K562 (cell line): ENCODE measurements around the gene FARSA. TPM values are rescaled to one million over a fixed set of nuclear protein-coding genes. Genes with fewer than 3 reads are reported as not detected.

ENCODE experiments used
- BCOR ChIP-seq: fragments of 450-650 bp; IDR thresholded peaks from 2 replicates; pipeline ENCODE4 v1.6.1; 2016
- CBX2 ChIP-seq: fragments of 200-600 bp; sonication (generic); IDR thresholded peaks from one replicate; pipeline ENCODE4 v1.6.1; 2012; ENCODE audit warnings: mild to moderate bottlenecking, low read length, inconsistent platforms; ENCODE audit not compliant: insufficient read depth, poor library complexity, severe bottlenecking
- CTBP1 ChIP-seq: fragments of 450-650 bp; IDR thresholded peaks from 2 replicates; pipeline ENCODE4 v1.6.1; 2016; ENCODE audit warnings: borderline replicate concordance
- FIP1L1 ChIP-seq: fragments of 200-400 bp; formaldehyde crosslinking; IDR thresholded peaks from 2 replicates; pipeline ENCODE4 v1.6.1; 2018; ENCODE audit warnings: mild to moderate bottlenecking, low read depth, low read length; ENCODE audit not compliant: poor library complexity, severe bottlenecking
- FOXK2 ChIP-seq, 2 experiments: fragments of 450-650 bp; IDR thresholded peaks in 1 of 2; conservative IDR thresholded peaks in 1 of 2; 2 replicates each; pipeline ENCODE4 v1.6.1; 2016; ENCODE audit warnings: low read depth in 2 of 2, mild to moderate bottlenecking in 1 of 2
- HINFP ChIP-seq: fragments of 450-650 bp; conservative IDR thresholded peaks from 2 replicates; pipeline ENCODE4 v1.6.1; 2016; ENCODE audit warnings: missing genetic modification characterization, low read depth, mild to moderate bottlenecking, control low read depth, missing compliant biosample characterization
- HMG20A ChIP-seq: fragments of 450-650 bp; formaldehyde crosslinking; conservative IDR thresholded peaks from 2 replicates; pipeline ENCODE4 v1.4.0; 2020; ENCODE audit warnings: mild to moderate bottlenecking, mixed read lengths
- HNRNPL ChIP-seq: fragments of 200-400 bp; formaldehyde crosslinking; IDR thresholded peaks from 2 replicates; pipeline ENCODE4 v1.6.1; 2017; ENCODE audit warnings: low read depth, mild to moderate bottlenecking, low read length
- MXD1 ChIP-seq: fragments of 250-450 bp; sonication (Bioruptor Pico); IDR thresholded peaks from 2 replicates; pipeline ENCODE4 v1.8.0; 2021; ENCODE audit warnings: borderline replicate concordance, mild to moderate bottlenecking, moderate library complexity; ENCODE audit not compliant: poor library complexity, severe bottlenecking
- PCBP2 ChIP-seq: fragments of 200-400 bp; formaldehyde crosslinking; IDR thresholded peaks from 2 replicates; pipeline ENCODE4 v1.6.1; 2018; ENCODE audit warnings: low read length, low read depth, mild to moderate bottlenecking, moderate library complexity; ENCODE audit not compliant: poor library complexity, severe bottlenecking
- TAF1 ChIP-seq: IDR thresholded peaks from 2 replicates; pipeline ENCODE4 v1.6.1; 2011; ENCODE audit warnings: mild to moderate bottlenecking, low read length, moderate library complexity; ENCODE audit not compliant: insufficient read depth, control insufficient read depth, severe bottlenecking; ENCODE audit errors: extremely low read depth
- TAF7 ChIP-seq: fragments of 450-650 bp; IDR thresholded peaks from 2 replicates; pipeline ENCODE4 v1.6.1; 2016; ENCODE audit warnings: missing genetic modification characterization, missing compliant biosample characterization
- TBP ChIP-seq: optimal IDR thresholded peaks from 2 replicates; pipeline ENCODE3; 2011; ENCODE audit warnings: low read depth, low read length, improper control_type of control experiment
- ZKSCAN3 ChIP-seq: fragments of 250-450 bp; sonication (Bioruptor Pico); IDR thresholded peaks from 2 replicates; pipeline ENCODE4 v1.4.0; 2020
- ZNF280B ChIP-seq: fragments of 250-450 bp; sonication (Bioruptor Pico); IDR thresholded peaks from 2 replicates; pipeline ENCODE4 v1.5.1; 2021; ENCODE audit warnings: mild to moderate bottlenecking
- ZNF324 ChIP-seq: fragments of 250-450 bp; sonication (Bioruptor Pico); IDR thresholded peaks from 2 replicates; pipeline ENCODE4 v1.4.0; 2020; ENCODE audit warnings: mild to moderate bottlenecking
- ZNF384 ChIP-seq: IDR thresholded peaks from 2 replicates; pipeline ENCODE4 v1.6.1; 2012; ENCODE audit warnings: low read depth, low read length, improper control_type of control experiment
- ZNF398 ChIP-seq: fragments of 250-450 bp; sonication (Bioruptor Pico); IDR thresholded peaks from 2 replicates; pipeline ENCODE4 v1.8.0; 2021; ENCODE audit warnings: moderate library complexity, mild to moderate bottlenecking, inconsistent platforms
- ZNF644 ChIP-seq: fragments of 200-800 bp; sonication (Bioruptor generic); IDR thresholded peaks from 2 replicates; pipeline ENCODE4 v1.6.1; 2016; ENCODE audit warnings: low read depth, missing genetic modification characterization, missing compliant biosample characterization
- polyA plus RNA-seq, 8 experiments: library from polyadenylated mRNA; depleted of rRNA in 4 of 8; stranded (reverse) in 5 of 8; unstranded in 3 of 8; fragments of >200 nt; fragmentation: Nextera tagmentation in 2 of 8; fragmentation: Illumina TruSeq in 1 of 8; extraction: Ambion mirVana in 2 of 8; extraction: Trizol in 1 of 8; gene quantifications; 2 replicates each; pipeline versions ENCODE4 v1.2.1 to v1.2.3, GENCODE V29; 2011 to 2014; ENCODE audit warnings: inconsistent platforms in 1 of 8, missing spikeins in 1 of 8
- total RNA-seq, 7 experiments: library from RNA; depleted of rRNA in 6 of 7; stranded (reverse); fragments of >200 nt in 6 of 7; fragmentation: Illumina TruSeq in 2 of 7; extraction: Trizol in 2 of 7; gene quantifications; 2 replicates each; pipeline versions ENCODE4 v1.2.1 to v1.2.3, GENCODE V29; 2011 to 2021; ENCODE audit warnings: low replicate concordance in 1 of 7

The FARSA gene
- total and polyA plus RNA-seq, 9 of the 15 experiments (the other 6 are each of a cell fraction or from before 2014, with no cell fraction given) = 25.2 to 237 (median 89.6) TPM

GRCh38 chr19:12872941-12873890, 60.3 kb downstream of the FARSA start (continued):
- TF ChIP-seq ZNF280B (CRISPR knock-in tag) (no peak), ZNF384 (0 out of 2 replicates have a peak, but pooled peaks have one; percentile 21), FIP1L1 (peak; percentile 26), HNRNPL (no peak), MXD1 (CRISPR knock-in tag) (no peak), TAF1 (no peak), CBX2 (no peak), PCBP2 (no peak), HINFP (tag) (no peak), TAF7 (tag) (no peak), HMG20A (CRISPR knock-in tag) (no peak), ZNF644 (no peak), ZNF398 (CRISPR knock-in tag) (no peak), CTBP1 (no peak), ZKSCAN3 (CRISPR knock-in tag) (no peak), FOXK2 (conservative IDR thresholded peaks at IDR 0.05 in 1 of 2, IDR thresholded peaks at IDR 0.05 in 1 of 2; ENCODE audit: low read depth in 2 of 2) (no peak), ZNF324 (CRISPR knock-in tag) (no peak), TBP (no peak), BCOR (no peak)
